Ovary (tissue), 9 donors: ENCODE data around the gene USP13. TPM values are rescaled to one million over a fixed set of nuclear protein-coding genes. Genes with fewer than 3 reads are reported as not detected.

Experiments
- DNase-seq, 5 donors: peaks; one replicate each; pipeline ENCODE4 v3.0.0-alpha.2; 2019 to 2020
- H3K27ac ChIP-seq, 2 donors: fragments of 200-600 bp; one replicate each; pipeline versions ENCODE4 v1.5.1 to v1.8.0; 2019 to 2022
- H3K27me3 ChIP-seq: fragments of 200-600 bp; one replicate; pipeline ENCODE4 v1.8.0; 2022
- H3K36me3 ChIP-seq: fragments of 200-600 bp; sonication (generic); one replicate; pipeline ENCODE4 v1.5.1; 2019
- H3K4me1 ChIP-seq: one replicate; pipeline ENCODE4 v1.8.1; 2013; ENCODE audit warnings: mild to moderate bottlenecking, moderate library complexity; ENCODE audit not compliant: insufficient read depth
- H3K4me3 ChIP-seq: fragments of 200-600 bp; sonication (generic); one replicate; pipeline ENCODE4 v1.5.1; 2017
- H3K9me3 ChIP-seq, 2 donors: fragments of 200-600 bp in 1 of 2; sonication (generic) in 1 of 2; one replicate each; pipeline versions ENCODE4 v1.5.1 to v1.8.1; 2013 to 2019; ENCODE audit warnings: mild to moderate bottlenecking in 1 of 2, moderate library complexity in 1 of 2
- CTCF ChIP-seq, 3 donors: fragments of 450-650 bp in 2 of 3; fragments of 200-600 bp in 1 of 3; IDR thresholded peaks; one replicate each; pipeline versions ENCODE4 v1.5.1 to v1.8.0; 2016 to 2022; ENCODE audit warnings: antibody characterized with exemption in 3 of 3, mild to moderate bottlenecking in 1 of 3
- EP300 ChIP-seq: sonication (generic); formaldehyde crosslinking; IDR thresholded peaks from one replicate; pipeline ENCODE4 v1.6.1; 2017; ENCODE audit warnings: antibody characterized with exemption
- POLR2A ChIP-seq: fragments of 450-650 bp; IDR thresholded peaks from one replicate; pipeline ENCODE4 v1.6.1; 2017; ENCODE audit warnings: antibody characterized with exemption, mild to moderate bottlenecking, moderate library complexity
- WGBS, 3 donors: extraction: QIAGEN DNeasy Blood & Tissue Kit in 1 of 3; methylation state at CpG; one replicate each; pipeline versions ENCODE4 v1.1.5 to v1.1.7; 2013 to 2017; 5-methylcytosine and 5-hydroxymethylcytosine counted together
- intact Hi-C, 4 donors: fragments of 100-400 bp; cut with DNase I; formaldehyde crosslinking; loops; one replicate each; pipeline versions ENCODE4 v1.11.0 to v1.15.1; 2022 to 2023
- polyA plus RNA-seq, 2 donors: library from polyadenylated mRNA; stranded (reverse); fragments of 200-250 nt in 1 of 2; fragments of 350-450 nt in 1 of 2; fragmentation: Illumina TruSeq in 1 of 2; extraction: RNeasy Lipid Tissue Mini Kit (QIAGEN cat#74804) in 1 of 2; gene quantifications; one replicate each; pipeline ENCODE4 v1.2.3, GENCODE V29; 2013 to 2014
- total RNA-seq, 7 donors: library from RNA; depleted of rRNA in 2 of 7; stranded (reverse); fragments of >200 nt in 2 of 7; fragmentation: NEBNext Ultra II Directional in 3 of 7; extraction: Animal tissue kit (Norgen Biotek cat#: 25700) in 3 of 7; gene quantifications; one replicate each; pipeline versions ENCODE4 v1.1.0 to v1.2.4, GENCODE V29; 2016 to 2023
- donor health status: DM: no; HTN: no; CAD: no; lungs with moderate emphysema.
- donor health status: DM: no; HTN: no; CAD: no.
- donor health status: Bipolar disorder and iron deficiency.
- donor health status: DM: yes; HTN: yes; CAD: no.
- donor health status: DM: no; HTN: no; CAD: no.
- donor health status: DM: yes; HTN: yes; CAD: no.

The USP13 gene
- total and polyA plus RNA-seq, 9 donors = 7.0 to 26.3 (median 19.4) TPM

GRCh38 chr3:179791793-179792192 is 139.0 kb downstream of the USP13 start:
- H3K4me3 ChIP-seq = no peak overlapping the region
- intact Hi-C loops = no loop called here
- no peaks in the 10 kb centered on the region for H3K9me3 ChIP-seq
- 73 to 92% (median 88%) methylated on average over 3 of the region's 3 CpGs for WGBS, 3 donors
- H3K36me3 ChIP-seq = no peaks in the 10 kb centered on the region
- TF ChIP-seq CTCF (IDR thresholded peaks at IDR 0.05) = no peak
- TF ChIP-seq EP300 = no peak
- TF ChIP-seq POLR2A = no peak
- H3K27me3 ChIP-seq = no peaks in the 10 kb centered on the region
- H3K4me1 ChIP-seq = no peaks in the 10 kb centered on the region
- H3K27ac ChIP-seq = no peak overlapping the region
- no peak for DNase-seq

GRCh38 chr3:179794355-179794754 is 141.5 kb downstream of the USP13 start:
- Histone ChIP-seq H3K4me3 (no peak overlapping the region), H3K9me3 (no peaks in the 10 kb centered on the region), H3K4me1 (no peaks in the 10 kb centered on the region), H3K27ac (no peak overlapping the region), H3K36me3 (no peaks in the 10 kb centered on the region), H3K27me3 (no peaks in the 10 kb centered on the region)
- no peak for DNase-seq
- no peak for TF ChIP-seq CTCF (IDR thresholded peaks at IDR 0.05)
- no peak for TF ChIP-seq EP300
- TF ChIP-seq POLR2A = no peak
- intact Hi-C loops = no loop called here
- WGBS, 3 donors = 38 to 59% (median 38%) methylated on average over 4 of the region's 4 CpGs

- Histone ChIP-seq H3K36me3 (no peaks in the 10 kb centered on the region), H3K27me3 (no peaks in the 10 kb centered on the region)
These were observed 143.6 kb downstream of the USP13 start for GRCh38 chr3:179796421-179796820.

GRCh38 chr3:179797192-179797591 is 144.4 kb downstream of the USP13 start:
- H3K36me3 ChIP-seq = no peaks in the 10 kb centered on the region
- 37 to 63% (median 39%) methylated on average over 1 of the region's 1 CpG for WGBS, 3 donors
- no peak overlapping the region for H3K27ac ChIP-seq
- no peaks in the 10 kb centered on the region for H3K9me3 ChIP-seq
- no peak for DNase-seq
- H3K4me1 ChIP-seq = no peaks in the 10 kb centered on the region
- no peak overlapping the region for H3K4me3 ChIP-seq
- intact Hi-C loops = no loop called here
- TF ChIP-seq EP300 (no peak), CTCF (IDR thresholded peaks at IDR 0.05) (no peak), POLR2A (no peak)
- H3K27me3 ChIP-seq = no peaks in the 10 kb centered on the region

More at GRCh38 chr3:179796421-179796820, 143.6 kb downstream of the USP13 start:
- Histone ChIP-seq H3K27ac (no peak overlapping the region), H3K4me1 (no peaks in the 10 kb centered on the region), H3K9me3 (no peaks in the 10 kb centered on the region), H3K4me3 (no peak overlapping the region)
- WGBS, 3 donors = 75 to 77% (median 77%) methylated on average over 4 of the region's 4 CpGs
- no peak for DNase-seq
- TF ChIP-seq EP300 (no peak), POLR2A (no peak), CTCF (IDR thresholded peaks at IDR 0.05) (no peak)
- intact Hi-C loops = no loop called here
